Stimulated activated CD8-positive, alpha-beta memory T cell treated with anti-CD3 and anti-CD28 coated beads, Interleukin-12 subunit alpha, Interleukin-12 subunit beta, amount 100 ng/mL, for 24 hours (primary cell): ENCODE measurements around the gene ASL.
"Not testable (repeated sequence)": the region's sequence is repeated elsewhere in the genome, so short reads cannot be mapped to it uniquely, and the experiment has no call there.

Experiments used
- DNase-seq: peaks from one replicate; pipeline ENCODE4 v3.0.0-alpha.2; 2020; ENCODE audit errors: extremely low read depth

ASL gene

DNA sequence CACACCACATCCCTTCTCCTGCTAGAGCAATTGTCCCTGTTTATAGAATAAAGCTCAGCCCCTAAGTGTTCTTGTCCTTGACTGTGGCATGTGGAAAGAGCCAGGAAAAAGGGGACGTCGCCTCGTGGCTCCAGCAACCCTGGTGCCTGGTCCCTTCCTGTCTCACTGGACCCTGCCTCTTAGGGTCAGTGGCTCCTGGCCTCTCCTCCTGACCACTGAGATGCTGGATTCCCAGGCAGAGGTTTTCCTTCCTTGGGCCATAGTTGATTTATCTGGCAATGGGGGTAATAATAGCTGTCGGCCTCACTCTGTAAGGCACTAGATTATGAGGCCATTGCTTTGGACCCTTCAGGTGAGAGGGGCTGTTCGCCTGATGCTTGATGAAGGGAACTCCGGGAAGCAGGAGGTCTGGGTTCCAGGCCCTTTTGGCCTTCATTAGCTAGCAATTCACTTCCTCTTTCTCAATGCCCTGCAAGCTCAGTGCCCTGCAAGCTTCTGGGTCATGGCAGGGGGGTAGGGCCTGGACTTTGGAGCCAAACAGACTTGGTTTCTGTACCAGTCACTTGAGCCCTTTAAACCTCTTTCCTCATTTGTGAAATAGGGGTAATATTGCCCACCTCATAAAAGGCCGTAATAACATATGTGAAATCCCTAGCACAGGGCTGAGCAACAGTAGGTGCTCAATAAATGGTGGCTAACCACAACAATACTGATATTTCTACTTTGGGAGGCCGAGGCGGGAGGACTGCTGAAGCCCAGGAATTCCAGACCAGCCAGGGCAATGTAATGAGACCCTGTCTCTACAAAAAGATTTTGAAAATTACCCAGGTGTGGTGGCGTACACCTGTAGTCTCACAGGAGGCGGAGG, 1.1 kb downstream of the ASL start:
- no peak for DNase-seq

DNA sequence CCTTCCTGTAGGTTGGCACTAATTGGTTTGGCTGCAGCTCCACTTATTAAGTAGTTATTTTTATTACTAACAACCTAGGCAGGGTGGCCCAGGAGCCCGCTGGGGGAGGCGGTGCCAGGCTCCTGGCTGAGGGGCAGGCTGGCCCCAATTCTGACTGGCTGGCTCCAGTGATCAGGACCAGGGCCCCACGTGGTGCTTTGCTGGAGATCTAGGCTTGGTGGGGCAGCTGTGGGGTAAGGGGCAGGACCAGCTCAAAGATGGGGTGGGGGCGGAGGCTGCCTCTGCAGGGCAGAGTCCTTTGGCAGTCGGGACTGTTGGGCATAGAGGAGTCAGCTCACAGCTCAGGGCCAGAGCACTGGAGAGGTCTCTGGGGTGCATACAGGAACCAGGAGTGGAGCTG, 2.4 kb downstream of the ASL start:
- DNase-seq, result no peak

DNA sequence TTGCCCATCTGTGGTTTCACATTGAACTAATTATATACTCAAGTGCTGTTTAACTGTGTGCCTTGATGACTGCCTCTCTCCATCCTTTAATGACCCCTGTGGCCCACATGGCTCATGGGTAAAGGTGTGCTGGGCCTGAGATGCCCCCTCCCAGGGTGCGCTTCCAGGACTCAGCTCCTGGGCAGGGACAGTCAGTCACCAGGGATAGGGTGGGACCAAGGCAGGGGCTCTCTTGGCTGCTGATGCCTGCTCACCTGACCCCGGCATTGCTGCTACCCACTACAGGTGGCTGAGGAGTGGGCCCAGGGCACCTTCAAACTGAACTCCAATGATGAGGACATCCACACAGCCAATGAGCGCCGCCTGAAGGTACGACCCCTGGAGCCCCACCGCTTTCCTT, 6.5 kb downstream of the ASL start:
- no peak for DNase-seq

DNA sequence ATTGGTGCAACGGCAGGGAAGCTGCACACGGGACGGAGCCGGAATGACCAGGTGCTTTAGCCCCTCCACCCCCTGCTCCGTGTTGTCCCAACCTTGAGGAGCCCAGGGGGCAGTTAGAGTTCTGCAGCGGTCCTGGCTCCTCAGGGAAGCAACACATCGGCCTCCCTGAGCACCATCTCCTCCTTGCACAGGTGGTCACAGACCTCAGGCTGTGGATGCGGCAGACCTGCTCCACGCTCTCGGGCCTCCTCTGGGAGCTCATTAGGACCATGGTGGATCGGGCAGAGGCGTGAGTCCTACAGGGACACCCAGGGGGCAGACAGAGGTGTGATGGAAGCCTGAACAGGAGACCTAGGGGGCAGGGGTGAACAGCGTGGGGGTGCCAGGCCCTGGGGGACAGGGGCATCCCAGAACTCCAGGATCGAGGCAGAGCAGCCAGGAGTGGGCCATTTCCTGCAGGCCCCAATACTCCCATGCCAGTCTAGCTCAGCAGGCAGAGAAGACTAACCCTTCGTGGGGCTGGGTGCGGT, 7.3 kb downstream of the ASL start:
- no peak for DNase-seq

DNA sequence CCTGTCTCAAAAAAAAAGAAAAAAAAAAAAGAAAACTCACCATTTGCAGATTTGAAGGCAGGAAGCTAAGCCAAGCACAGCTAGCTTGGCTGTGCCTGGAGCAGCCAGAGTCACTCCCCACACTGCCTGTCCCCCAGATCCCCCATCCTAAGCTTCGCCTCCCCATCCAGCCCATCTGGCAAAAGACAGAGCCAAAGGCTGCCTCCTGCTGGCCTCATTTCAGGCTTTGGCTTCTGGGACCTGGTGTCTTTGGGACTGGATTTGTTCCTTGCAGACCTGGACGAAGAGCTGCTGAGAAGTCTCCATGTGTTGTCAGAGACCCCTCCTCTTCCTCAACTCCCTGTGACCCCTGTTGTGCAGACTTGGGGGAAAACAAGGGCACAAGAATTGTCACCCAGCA, 8.1 kb downstream of the ASL start:
- DNase-seq, result no peak

DNA sequence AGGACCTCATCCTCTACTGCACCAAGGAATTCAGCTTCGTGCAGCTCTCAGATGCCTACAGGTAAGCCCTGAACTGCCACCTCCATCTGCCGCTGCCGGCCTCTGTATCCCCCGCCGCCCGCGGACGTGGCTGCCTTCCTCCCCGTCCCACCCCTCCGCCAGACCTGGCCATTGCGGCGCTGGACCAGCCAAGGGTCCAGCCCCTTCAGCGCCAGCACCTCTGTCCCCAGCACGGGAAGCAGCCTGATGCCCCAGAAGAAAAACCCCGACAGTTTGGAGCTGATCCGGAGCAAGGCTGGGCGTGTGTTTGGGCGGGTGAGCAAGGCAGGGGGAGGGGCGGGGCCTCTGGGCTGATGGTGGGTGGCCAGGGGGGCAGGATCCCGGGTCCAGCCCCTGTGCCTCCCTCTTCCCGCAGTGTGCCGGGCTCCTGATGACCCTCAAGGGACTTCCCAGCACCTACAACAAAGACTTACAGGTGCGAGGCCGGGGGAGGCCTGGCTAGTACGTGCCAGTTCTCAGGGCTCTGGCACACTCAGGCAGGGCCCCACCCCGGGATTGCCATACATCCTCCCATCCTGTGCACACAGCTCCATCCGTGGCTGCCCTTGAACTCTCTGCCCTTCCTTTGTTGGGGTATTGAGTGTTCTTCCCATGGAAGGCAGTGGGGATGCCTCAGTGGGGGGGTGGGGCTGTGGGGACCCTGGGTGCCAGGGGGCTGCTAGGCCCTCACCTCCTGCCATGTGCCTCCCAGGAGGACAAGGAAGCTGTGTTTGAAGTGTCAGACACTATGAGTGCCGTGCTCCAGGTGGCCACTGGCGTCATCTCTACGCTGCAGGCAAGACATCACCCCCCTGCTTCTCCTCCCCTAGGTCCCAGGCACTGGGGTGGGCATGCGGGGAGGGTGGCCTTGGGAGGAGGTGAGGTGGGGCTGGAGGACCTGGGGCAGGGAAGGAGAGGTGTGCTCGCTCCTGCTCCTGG, 13.5 kb downstream of the ASL start:
- DNase-seq, result no peak

DNA sequence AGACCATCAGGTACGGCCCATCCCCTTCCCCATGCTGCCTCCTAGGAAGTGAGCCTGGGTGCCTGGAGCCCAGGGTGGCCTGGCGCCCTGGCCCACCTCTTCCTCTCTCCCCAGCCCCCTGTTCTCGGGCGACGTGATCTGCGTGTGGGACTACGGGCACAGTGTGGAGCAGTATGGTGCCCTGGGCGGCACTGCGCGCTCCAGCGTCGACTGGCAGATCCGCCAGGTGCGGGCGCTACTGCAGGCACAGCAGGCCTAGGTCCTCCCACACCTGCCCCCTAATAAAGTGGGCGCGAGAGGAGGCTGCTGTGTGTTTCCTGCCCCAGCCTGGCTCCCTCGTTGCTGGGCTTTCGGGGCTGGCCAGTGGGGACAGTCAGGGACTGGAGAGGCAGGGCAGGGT, 17.0 kb downstream of the ASL start:
- DNase-seq, result no peak

DNA sequence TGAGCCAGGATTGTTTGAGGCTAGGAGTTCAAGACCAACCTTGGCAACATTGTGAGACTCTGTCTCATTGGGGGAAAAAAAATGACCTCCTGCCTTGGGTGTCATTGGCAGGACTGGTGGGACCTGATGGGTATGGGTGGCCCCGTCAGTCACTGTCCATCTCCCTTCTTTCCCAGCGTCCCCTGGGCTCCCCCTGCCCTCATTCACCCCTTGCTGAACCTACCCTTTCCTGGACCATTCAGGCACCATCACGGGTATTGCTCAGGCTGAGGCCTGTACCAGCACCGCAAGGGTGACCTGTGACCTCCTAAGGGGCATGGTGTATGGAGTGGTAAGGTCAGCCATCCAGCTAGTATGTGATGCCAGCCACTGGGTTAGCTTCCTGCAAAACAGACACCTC, 19.4 kb downstream of the ASL start:
- no peak for DNase-seq

DNA sequence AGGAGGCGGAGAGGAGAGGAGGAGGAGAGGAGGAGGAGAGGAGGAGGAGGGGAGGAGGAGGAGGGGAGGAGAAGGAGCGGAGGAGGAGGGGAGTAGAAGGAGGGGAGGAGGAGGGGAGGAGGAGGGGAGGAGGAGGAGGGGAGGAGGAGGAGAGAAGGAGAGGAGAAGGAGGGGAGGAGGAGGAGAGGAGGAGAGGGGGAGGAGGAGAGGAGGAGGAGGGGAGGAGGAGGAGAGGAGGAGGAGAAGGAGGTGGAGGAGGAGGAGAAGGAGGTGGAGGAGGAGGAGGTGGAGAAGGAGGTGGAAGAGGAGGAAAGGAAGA, 23.6 kb downstream of the ASL start:
- DNase-seq, result no peak

DNA sequence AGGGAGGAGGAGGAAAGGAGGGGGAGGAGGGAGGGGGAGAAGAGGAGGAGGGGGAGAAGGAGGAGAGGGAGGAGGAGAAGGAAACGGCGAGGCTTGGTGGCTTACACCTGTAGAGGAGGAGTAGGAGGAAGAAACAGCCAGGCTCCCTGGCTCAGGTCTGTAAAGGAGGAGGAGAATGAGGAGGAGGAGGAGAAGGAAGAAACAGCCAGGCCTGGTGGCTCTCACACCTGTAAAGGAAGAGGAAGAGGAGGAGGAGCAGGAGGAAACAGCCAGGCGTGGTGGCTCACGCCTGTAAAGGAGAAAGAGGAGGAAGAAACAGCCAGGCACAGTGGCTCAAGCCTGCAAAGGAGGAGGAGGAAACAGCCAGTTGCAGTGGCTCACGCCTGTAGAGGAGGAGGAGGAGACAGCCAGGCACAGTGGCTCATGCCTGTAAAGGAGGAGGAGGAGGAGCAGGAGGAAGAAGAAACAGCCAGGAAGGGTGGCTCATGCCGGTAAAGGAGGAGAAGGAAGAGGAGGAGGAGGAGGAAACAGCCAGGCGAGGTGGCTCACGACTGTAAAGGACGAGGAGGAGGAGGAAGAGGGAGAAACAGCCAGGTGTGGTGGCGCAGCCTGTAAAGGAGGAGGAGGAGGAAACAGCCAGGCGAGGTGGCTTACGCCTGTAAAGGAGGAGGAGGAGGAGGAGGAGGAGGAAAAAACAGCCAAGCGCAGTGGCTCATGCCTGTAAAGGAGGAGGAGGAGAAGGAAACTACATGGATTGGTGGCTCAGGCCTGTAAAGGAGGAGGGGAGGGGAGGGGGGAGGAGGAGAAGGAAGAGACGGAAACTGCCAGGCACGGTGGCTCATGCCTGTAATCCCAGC, 24.2 kb downstream of the ASL start:
- DNase-seq, result no peak

DNA sequence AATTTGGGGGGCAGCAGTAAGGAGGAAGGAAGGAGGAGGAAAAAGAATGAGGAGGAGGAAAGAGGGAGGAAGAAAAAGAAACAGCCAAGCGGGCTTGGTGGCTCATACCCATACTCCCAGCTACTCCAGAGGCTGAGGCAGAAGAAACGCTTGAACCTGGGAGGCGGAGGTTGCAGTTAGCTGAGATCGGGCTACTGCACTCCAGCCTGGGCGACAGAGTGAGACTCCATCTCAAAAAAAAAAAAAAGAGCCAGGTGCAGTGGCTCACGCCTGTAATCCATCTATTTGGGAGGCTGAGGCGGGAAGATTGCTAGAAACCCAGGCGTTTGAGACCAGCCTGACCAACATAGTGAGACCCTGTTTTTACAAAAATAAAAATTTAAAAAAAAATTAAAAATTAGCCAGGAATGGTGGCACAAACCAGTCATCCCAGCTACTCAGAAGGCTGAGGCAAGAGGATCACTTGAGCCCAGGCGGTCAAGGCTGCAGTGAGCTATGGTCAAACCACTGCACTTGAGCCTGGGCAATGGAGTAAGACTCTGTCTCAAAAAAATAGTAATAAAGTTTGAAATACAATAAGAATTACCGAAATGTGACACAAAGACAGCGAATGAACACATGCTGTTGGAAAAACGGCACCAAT, 24.9 kb downstream of the ASL start:
- DNase-seq, result no peak

DNA sequence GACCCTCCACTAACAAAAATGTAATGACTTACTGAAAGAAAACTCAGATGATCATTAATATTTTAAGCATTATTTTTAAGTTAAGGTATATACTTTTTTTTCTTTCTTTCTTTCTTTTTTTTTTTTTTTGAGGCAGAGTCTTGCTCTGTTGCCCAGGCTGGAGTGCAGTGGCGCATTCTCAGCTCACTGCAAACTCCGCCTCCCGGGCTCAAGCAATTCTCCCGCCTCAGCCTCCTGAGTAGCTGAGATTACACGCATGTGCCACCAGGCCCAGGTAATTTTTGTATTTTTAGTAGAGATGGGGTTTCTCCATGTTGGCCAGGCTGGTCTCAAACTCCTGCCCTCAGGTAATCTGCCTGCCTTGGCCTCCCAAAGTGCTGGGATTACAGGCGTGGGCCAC, 26.5 kb downstream of the ASL start:
- DNase-seq, result not testable (repeated sequence)

DNA sequence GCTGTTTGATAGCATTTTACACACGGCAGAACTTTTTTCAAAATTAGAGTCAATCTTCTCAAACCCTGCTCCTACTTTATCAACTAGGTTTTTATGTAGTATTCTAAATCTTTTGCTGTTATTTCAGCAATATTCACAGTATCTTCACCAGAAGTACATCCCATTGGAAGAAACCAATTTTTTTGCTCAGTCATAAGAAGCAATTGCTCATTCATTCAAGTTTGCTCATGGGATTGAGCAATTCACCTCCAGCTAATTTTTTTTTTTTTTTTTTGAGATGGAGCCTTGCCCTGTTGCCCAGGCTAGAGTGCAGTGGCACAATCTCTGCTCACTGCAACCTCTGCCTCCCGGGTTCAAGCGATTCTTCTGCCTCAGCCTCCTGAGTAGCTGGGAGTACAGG, 28.4 kb downstream of the ASL start:
- not testable (repeated sequence) for DNase-seq

DNA sequence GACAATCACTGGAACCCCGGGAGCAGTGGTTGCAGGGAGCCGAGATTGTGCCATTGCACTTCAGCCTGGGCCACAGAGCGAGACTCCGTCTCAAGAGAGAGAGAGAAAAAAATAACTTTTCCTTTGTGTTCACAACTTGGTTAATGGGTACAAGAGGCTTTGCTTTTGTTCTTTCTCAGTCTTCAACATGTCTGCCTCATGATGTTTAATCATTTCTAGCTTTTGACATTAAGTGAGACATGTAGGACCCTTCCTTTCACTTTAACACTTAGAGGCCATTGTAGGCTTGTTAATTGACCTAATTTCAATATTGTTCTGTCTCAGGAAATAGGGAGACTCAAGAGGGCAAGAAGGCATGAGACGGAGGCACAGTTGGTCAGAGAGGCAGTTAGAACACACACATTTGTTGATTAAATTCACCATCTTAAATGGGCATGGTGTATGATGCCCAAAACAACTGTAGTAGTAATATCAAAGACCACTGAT, 29.7 kb downstream of the ASL start:
- no peak for DNase-seq

DNA sequence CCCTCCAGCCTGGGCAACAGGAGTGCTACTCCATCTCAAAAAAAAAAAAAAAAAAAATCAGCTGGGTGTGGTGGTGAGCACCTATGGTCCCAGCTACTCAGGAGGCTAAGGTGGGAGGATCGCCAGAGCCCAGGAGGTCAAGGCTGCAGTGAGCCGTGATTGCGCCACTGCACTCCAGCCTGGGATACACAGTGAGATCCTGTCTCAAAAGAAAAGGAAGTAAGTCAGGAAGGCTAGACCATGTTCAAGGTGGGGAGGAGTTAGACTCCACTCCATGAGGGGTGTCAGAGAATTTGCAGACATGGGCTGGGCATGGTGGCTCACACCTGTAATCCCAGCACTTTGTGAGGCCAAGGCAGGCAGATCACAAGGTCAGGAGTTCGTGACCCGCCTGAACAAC, 32.8 kb downstream of the ASL start:
- DNase-seq, result not testable (repeated sequence)

DNA sequence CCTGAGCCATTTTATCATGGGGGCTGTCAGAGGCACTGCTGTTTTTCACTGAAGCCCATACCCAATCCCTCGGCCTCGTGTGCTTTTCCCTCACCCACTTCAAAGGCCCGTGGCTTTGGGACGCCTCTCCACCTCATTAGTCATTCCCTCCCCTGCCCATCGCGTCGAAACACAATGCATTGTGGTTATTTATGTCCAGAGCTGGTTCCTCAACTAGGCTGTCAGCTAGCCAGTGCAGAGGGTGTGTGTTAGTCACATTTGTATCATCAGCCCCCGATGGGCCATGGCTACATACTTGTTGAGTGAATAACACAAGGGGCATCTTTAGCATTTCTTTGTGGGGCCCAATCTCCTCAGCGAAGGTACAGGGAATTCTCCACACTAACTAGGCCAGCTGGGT, 35.2 kb downstream of the ASL start:
- DNase-seq, result no peak

DNA sequence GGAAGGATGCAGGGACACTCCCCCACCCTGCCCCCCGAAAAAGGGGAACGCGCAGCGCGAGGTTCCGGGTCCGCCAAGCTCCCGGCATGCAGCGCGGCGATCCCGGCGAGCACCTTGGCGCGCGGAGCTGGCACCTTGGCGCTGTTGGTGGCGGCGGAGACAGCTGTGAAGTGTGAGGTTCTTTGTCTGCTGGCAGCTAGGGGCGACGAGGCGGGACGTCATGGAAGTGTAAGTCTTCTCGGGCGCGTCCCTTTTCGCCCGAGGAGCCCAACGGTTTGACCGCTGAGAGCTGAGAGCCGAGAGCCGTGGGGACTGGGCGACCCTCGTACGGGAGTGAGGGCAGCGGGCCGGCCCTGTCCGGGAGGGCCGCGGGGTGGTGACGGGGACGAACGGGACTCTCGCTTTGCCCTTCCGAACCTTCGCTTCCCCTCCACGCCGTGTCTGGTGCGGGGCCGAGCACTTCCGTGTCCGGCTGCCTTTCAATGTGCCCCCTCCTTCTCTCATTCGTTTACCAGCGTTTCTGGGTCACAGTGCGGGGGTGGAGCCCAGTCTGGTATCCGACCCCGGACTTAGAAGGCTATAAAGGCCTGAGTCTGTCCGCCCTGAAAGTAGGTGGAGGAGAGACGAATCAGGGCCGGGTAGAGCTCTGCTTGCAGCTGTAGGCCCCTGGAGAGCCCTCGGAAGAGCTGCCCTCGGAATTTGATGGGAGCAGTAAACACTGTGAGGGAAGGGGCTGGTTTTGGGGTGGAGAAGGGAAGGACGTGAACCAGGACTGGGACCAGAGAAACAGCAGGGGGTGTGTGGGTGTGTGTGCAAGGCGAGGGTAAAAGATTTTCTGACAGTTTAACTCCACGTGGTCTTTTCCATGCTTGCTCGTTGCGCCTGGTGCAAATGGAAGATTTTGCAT, 39.4 kb downstream of the ASL start, which contains the start of gene CRCP:
Gene CRCP (plus strand): TSS at position 105 of the 907 bp plus-strand sequence. CDS start 116 bp downstream, at position 221.
- DNase-seq, result peak; percentile 66

DNA sequence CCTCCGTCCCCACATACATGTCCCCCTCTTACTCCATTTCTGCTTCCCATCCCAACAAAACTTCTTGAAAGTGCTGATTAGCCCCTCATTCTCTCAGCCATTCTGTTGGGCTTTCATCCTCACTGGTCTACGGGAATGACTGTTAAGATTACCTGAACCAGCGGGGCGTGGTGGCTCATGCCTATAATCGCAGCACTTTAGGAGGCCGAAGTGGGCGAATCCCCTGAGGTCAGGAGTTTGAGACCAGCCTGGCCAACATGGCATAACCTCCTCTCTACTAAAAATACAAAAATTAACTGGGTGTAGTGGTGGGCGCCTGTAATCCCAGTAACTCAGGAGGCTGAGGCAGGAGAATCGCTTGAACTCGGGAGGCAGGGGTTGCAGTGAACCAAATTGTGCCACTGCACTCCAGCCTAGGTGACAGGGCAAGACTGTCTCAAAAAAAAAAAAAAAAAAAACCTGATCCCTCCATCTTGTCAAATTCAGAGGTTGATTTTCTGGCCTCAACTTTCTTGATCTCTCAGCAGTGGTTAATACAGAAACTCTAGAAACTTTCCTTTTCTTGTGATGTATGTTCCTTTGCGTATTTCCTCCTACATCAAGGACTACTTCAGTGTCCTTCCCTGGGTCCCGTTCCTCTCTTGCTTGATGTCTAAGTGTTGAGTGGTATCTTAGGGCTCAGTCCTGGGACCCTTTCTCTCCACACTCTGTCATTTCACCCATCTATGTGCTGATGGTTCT, 41.2 kb downstream of the ASL start:
- DNase-seq, result not testable (repeated sequence)

DNA sequence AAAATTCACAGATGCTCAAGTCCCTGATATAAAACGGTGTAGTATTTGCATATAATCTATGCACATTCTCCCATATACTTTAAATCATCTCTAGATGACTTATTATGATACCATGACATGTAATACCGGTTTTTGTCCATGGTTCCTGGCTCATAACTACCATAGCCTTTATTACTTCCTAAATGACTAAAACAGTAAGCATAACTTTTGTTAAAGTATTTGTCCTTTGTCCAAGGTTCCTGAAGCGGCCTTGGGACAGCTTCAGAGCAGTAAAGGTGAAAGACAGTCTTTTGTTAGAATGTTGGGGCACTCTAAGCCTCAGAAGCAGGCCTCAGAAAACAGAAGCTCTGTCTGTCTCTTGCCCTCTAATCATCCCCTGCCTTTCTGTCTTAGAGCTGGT, 43.0 kb downstream of the ASL start:
- no peak for DNase-seq
